Ascending aorta (tissue), 2 donors: ENCODE results near the gene QKI. TPM values are rescaled to one million over a fixed set of nuclear protein-coding genes. Genes with fewer than 3 reads are reported as not detected.

Experiments
- DNase-seq, 2 donors: peaks; one replicate each; pipeline ENCODE4 v3.0.0-alpha.2; 2019; ENCODE audit warnings: low spot score in 2 of 2
- H3K27ac ChIP-seq, 2 donors: fragments of 200-600 bp; sonication (generic); one replicate each; pipeline ENCODE4 v1.5.1; 2016 to 2017; ENCODE audit warnings: mild to moderate bottlenecking in 1 of 2
- H3K27me3 ChIP-seq: fragments of 200-600 bp; sonication (generic); one replicate; pipeline ENCODE4 v1.5.1; 2017
- H3K36me3 ChIP-seq, 2 donors: fragments of 200-600 bp; sonication (generic); one replicate each; pipeline ENCODE4 v1.5.1; 2016
- H3K4me1 ChIP-seq, 2 donors: fragments of 200-600 bp; sonication (generic); one replicate each; pipeline ENCODE4 v1.5.1; 2016 to 2017; ENCODE audit warnings: mild to moderate bottlenecking in 1 of 2
- H3K4me3 ChIP-seq, 2 donors: fragments of 200-600 bp; sonication (generic); one replicate each; pipeline ENCODE4 v1.5.1; 2016 to 2017; ENCODE audit warnings: mild to moderate bottlenecking in 1 of 2
- H3K9me3 ChIP-seq, 2 donors: fragments of 200-600 bp; sonication (generic); one replicate each; pipeline ENCODE4 v1.5.1; 2016
- intact Hi-C: fragments of 100-400 bp; cut with DNase I; formaldehyde crosslinking; loops from one replicate; pipeline ENCODE4 v1.15.1; 2023
- total RNA-seq: library from RNA; depleted of rRNA; stranded (reverse); fragments of >200 nt; gene quantifications from one replicate; pipeline ENCODE4 v1.1.0, GENCODE V29; 2016
- TF ChIP-seq, protein P1 (sequence below), 3 experiments: fragments of 200-600 bp in 2 of 3; fragments of 450-650 bp in 1 of 3; sonication (generic) in 2 of 3; IDR thresholded peaks; one replicate each; pipeline ENCODE4 v1.5.1; 2016 to 2019; ENCODE audit warnings: antibody characterized with exemption in 3 of 3, mild to moderate bottlenecking in 1 of 3, moderate library complexity in 1 of 3

QKI gene
- total RNA-seq, 1 donor from 2014 or later, result 91.0 TPM

DNA sequence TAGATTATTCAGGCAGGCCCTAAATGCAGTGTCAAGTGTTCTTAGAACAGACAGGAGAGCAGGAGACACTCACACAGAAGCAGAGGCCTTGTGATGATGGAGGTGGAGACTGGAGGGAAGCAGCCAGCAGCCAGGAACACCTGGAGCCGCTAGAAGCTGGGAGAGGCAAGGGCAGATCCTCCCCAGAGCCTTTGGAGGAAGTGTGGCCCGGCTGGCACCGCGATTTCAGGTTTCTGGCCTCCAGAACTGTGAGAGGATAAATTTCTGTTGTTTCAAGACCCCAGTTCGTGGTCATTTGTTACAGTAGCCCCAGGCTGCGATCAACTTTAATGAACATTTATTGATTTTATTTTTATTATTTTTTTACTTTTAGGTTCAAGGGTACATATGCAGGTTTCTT is 203.0 kb downstream of the QKI start:
- Histone ChIP-seq H3K36me3 (no peaks in the 10 kb centered on the region), H3K4me1 (no peaks in the 10 kb centered on the region), H3K9me3 (no peaks in the 10 kb centered on the region), H3K27ac (no peak overlapping the region), H3K27me3 (no peaks in the 10 kb centered on the region), H3K4me3 (no peak overlapping the region)
- TF ChIP-seq, protein P1, sequence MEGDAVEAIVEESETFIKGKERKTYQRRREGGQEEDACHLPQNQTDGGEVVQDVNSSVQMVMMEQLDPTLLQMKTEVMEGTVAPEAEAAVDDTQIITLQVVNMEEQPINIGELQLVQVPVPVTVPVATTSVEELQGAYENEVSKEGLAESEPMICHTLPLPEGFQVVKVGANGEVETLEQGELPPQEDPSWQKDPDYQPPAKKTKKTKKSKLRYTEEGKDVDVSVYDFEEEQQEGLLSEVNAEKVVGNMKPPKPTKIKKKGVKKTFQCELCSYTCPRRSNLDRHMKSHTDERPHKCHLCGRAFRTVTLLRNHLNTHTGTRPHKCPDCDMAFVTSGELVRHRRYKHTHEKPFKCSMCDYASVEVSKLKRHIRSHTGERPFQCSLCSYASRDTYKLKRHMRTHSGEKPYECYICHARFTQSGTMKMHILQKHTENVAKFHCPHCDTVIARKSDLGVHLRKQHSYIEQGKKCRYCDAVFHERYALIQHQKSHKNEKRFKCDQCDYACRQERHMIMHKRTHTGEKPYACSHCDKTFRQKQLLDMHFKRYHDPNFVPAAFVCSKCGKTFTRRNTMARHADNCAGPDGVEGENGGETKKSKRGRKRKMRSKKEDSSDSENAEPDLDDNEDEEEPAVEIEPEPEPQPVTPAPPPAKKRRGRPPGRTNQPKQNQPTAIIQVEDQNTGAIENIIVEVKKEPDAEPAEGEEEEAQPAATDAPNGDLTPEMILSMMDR (IDR thresholded peaks at IDR 0.05), result no peak
- DNase-seq, result no peak
- intact Hi-C loops, result no loop called here

DNA sequence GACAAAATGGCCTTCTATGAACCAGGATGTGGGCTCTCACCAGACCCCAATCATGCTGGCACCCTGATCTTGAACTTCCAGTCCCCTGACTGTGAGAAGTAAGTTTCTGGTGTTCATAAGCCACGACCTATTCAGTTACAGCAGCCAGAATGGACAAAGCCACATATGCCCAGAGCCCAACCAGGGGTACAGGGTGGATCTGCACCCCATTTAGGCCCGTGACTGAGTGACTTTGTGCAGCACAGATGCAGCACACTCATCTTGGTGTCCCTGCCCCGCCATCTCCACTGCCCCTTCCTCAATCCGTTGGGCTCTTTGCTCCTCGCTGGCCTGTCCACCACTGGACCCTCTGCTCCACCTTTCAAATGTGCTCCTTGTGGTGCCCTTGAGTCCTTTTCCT is 205.6 kb downstream of the QKI start:
- Histone ChIP-seq H3K27me3 (no peaks in the 10 kb centered on the region), H3K4me3 (no peak overlapping the region), H3K27ac (no peak overlapping the region), H3K9me3 (no peaks in the 10 kb centered on the region), H3K4me1 (no peaks in the 10 kb centered on the region), H3K36me3 (no peaks in the 10 kb centered on the region)
- TF ChIP-seq, protein P1 (IDR thresholded peaks at IDR 0.05), result no peak
- DNase-seq, result no peak
- intact Hi-C loops, result no loop called here

DNA sequence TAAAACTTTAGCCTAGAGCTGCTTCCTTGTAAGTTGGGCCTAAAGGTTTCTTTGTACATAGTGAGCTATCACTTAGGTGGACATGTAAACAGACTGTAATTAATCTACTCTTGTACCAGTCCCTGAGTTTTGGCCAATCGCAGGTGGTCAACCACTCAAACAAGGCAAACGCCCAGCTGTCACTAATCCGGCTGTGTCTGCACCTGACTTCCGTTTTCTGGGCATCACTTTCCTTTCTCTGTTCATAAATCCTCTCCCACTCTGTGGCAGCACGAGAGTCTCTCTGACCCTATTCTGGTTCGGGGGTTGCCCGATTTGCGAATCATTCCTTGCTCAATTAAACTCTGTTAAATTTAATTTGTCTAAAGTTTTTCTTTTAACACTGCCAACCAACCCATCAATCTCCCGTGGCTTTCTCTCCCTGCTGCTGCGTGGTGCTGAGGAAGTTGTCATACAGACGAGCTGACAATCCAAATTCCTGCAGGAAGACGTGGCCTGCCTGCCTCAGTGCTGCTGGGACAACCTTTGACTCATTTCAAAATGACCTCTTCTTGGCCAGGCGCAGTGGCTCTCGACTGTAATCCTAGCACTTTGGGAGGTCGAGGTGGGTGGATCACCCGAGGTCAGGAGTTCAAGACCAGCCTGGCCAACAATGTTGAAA is 206.3 kb downstream of the QKI start:
- no peak overlapping the region for H3K27ac ChIP-seq
- no peaks in the 10 kb centered on the region for H3K36me3 ChIP-seq
- DNase-seq, result no peak
- intact Hi-C loops, result no loop called here
- H3K4me3 ChIP-seq, result no peak overlapping the region
- H3K4me1 ChIP-seq, result no peaks in the 10 kb centered on the region
- TF ChIP-seq, protein P1 (IDR thresholded peaks at IDR 0.05), result no peak
- H3K27me3 ChIP-seq, result no peaks in the 10 kb centered on the region
- H3K9me3 ChIP-seq, result no peaks in the 10 kb centered on the region

DNA sequence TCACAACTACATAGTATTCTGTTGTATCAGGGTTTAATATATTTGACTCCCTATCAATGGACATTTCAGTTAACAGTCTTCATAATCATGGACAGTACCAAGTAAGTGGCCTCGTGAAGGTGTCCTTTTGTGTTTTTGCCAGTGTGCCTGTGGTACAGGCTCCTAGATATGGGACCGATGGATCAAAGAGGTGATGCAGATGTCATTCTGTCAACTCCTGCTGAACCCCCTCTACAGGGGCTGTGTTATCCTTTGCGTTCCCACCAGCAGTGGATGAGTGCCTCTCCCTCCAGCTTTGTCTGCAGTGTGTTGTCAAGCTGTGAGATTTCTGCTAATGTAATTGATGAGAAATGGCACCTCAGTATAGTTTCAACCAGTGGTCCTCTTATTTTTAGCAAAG is 210.7 kb downstream of the QKI start:
- intact Hi-C loops, result no loop called here
- H3K4me3 ChIP-seq, result no peak overlapping the region
- peaks cover 4% of the 10 kb centered on the region for H3K27me3 ChIP-seq

DNA sequence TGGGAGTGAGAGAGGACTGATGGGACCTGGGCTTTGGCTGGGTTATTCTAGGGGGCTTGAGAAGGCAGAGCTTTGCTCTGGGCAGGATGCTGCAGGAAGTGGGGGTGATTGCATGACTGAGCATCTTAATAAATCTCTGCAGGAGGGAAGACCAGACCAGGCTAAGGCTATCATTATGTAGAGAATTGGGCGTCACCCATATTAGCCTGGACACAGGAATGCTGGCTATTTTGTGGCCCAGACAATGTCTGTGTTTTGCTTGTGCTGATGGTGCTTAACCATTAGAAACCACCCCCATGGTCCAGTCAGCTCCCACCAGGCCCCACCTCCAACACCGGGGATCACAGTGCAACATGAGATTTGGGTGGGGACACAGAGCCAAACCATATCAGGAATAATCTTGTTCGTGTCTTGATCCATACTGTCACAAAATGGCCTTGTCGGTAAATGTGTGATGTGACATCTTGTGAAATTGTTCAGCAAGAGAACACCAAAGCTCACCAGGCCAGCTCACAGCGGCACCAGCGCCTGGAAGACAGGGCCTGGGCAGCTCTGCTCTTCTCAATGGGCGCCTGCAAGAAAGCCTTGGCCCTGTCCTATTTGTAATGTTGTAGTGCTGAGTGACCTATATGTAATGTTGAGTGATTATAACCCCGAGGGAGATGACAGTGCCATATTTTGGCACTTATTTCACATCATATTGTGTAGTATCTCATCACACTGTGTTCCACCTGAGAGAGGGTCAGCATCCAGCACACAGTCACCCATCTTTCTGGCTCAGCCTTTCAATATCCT is 211.8 kb downstream of the QKI start:
- H3K4me1 ChIP-seq, result no peaks in the 10 kb centered on the region
- DNase-seq, result no peak
- no peak overlapping the region for H3K4me3 ChIP-seq
- intact Hi-C loops, result no loop called here
- peaks cover 4% of the 10 kb centered on the region for H3K27me3 ChIP-seq
- no peaks in the 10 kb centered on the region for H3K36me3 ChIP-seq
- TF ChIP-seq, protein P1 (IDR thresholded peaks at IDR 0.05), result no peak
- no peak overlapping the region for H3K27ac ChIP-seq
- H3K9me3 ChIP-seq, result no peaks in the 10 kb centered on the region

More for the DNA sequence above, 210.7 kb downstream of the QKI start:
- TF ChIP-seq, protein P1 (IDR thresholded peaks at IDR 0.05), result no peak
- Histone ChIP-seq H3K36me3 (no peaks in the 10 kb centered on the region), H3K9me3 (no peaks in the 10 kb centered on the region), H3K27ac (no peak overlapping the region), H3K4me1 (no peaks in the 10 kb centered on the region)
- no peak for DNase-seq
